GM18517 (cell line): ENCODE data around the gene EVL.
A peak's percentile ranks its signal among the peaks of the same experiment; 100 is the strongest.

Source experiments
- ATAC-seq: cut with Tn5 transposase; IDR thresholded peaks from one replicate; pipeline ENCODE4 v1.9.1; 2021; ENCODE audit warnings: mild to moderate bottlenecking, moderate library complexity; ENCODE audit not compliant: unreplicated experiment

The EVL gene

DNA sequence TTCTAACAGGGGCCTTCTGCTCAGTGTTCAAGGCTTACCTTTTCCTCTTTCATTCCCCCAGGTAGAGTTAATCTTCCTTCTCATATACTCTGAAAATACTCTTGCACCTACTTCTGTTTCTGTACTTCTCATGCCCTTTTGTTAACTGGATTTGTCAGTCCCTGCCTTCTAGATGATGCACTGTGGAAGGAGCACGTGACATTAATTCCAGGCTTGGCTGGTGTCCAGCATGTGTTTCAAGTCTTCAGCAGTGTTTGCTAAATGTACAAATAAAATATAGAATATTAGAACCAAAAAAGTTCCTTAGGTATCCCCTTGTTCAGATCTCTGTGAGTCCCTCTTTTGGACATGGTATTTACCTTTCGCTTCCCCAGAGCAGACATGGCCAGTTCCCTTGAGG is 27.9 kb upstream of the EVL start:
- ATAC-seq: no peak

DNA sequence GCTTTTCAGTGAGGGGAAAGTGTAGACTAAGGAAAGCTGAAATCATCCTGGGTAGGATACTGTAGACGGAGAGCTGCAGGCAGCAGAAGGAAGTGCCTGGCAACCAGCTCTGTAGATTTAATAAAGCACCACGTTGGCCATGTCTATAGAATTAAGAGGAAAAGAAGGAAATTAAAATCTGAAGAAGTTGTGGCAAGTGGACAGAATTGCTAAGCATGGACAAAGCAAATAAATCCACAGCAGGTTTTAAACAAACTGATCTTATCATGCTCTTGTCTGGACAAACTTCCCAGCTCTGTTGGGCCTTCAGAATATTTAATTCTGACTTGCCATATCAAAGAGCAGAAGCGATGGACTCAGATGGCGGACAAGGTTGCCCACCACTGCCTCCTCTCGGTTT is 27.2 kb upstream of the EVL start:
- no peak for ATAC-seq

DNA sequence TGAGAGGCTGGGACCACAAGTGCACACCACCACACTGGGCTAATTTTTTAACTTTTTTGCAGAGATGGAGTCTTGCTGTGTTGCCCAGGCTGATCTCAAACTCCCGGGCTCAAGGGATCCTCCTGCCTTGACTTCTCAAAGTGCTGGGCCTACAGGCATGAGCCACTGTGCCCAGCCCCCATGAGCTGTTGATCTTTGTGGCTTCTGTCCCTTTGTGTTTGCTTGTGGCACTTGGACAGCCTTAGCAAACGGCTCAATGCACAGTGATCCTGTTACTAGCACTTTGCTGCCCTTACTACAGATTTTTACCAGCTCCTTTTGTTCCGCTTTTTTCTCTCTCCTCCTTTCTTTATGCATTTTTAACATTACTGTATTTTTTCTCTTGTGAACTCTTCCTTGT is 25.3 kb upstream of the EVL start:
- no peak for ATAC-seq

DNA sequence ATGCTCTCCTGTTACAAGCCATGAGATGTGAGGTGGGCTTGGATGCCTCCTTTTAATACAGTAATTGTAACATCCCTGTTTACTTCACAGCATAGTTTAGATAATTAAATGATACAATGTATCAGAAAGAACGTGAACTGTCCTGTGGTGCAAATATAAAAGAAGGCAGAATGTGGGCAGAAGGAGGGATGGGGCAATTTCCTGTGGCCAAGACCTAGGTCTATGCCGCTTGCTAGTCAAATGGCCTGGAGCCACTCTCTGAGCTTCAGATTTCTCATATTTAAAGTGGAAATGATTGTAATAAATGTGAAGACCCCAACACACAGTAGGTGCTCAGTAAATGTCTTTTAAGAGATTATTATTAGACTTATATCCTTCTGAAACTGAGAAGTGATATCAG is 24.0 kb upstream of the EVL start:
- ATAC-seq: no peak

DNA sequence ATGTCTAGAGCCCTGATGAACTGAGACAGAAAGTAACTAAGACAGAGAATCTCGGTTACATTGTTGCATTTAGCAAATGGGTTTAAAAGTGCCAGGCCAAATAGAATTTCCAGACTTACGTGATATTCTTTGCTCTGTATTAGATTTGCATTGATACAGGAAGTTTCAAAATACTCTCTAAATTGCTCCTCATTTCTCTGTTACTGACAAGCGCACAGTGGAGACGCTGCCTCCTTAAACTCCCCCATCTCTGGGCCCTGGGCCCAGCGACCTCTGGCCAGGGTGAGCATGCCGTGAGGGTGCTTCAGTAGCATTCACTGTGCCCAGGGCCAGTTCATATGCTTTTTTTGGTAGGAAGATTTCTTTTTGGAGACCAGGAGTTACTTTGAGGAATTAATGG is 22.9 kb upstream of the EVL start:
- no peak for ATAC-seq

DNA sequence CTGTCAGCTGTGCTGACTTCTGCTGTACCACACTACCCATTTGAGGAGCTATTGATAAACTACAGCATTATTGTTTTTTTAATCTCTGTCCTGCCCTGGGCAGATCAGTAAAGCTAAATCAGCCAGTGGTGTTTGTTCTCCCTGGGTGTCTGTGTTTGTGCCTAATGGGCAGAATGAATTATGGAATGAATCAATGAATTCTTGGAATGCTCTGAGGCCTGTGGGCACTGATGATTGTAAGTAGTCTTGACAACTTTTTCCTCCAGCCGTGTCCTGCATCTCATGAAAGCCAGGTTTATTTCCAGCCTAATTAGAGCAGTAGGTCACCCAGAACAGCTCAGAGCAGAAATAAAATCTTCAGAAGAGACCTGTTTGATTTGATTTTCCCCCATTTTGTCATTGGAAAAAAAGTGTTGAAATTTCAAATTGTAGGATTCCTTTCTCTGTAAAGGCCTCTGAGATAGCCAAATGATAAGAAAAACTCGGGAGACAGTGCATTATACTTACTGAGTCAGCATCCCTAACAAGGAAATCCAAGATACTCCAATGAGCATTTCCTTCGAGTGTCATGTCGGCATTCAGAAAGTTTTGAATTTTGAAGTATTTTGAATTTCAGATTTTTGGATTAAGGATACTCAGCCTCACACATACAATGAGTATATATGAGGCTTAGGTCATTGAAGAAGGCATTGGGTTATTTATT is 19.4 kb upstream of the EVL start:
- no peak for ATAC-seq

DNA sequence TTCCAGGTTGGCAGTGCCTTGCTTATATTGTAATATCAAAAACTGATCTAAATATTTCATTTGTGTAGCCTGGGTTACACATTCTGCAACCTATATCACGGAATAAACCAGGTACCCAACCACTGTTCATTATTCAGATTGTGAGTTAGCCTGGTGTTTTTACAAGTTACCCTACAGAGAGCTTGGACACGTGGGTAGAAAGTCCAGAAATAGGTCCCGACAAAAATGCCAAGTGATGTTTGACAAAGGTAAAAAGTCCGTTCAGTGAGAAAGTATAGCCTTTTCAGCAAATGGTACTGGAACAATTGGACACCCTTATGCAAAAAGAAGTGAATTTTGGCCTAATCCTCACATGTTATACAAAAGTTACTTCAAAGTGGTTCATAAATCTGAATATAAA is 17.6 kb upstream of the EVL start:
- ATAC-seq: no peak

DNA sequence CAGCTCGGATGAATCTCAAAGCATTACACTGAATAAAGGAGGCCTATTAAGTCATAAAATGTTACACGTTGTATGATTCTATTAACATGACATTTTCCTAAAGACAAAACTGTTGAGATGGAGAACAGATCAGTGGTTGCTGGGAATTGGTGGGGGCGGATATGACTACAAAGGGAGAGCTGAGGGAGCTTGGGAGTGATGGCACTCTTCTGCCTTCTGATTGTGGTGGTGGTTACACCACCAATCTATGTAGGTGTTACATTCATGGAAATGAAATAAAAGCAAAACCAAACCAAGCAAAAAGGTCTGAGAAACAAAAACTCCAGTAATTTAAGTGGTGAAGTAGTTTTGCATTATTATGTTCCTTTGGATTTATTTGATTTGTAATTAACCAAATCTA is 16.4 kb upstream of the EVL start:
- ATAC-seq: no peak

DNA sequence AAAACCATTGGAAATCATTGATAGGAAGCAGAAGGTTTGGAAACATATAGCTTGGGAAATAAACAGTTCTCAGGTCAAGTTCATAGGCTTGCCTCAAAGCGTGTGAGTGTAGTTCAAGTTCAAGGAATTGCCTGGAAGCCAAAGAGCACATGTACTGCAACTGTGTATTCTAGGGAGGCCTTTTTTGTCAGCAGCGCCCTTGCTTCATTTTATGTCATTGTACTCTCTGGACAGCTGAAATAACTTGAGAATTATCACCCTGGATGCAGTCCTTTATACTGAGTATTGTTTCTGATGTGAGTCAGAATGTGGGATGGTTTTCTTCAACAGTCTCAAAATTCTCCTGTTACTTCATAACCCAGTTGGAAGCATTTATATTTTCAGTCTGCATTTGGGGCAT is 16.0 kb upstream of the EVL start:
- no peak for ATAC-seq

DNA sequence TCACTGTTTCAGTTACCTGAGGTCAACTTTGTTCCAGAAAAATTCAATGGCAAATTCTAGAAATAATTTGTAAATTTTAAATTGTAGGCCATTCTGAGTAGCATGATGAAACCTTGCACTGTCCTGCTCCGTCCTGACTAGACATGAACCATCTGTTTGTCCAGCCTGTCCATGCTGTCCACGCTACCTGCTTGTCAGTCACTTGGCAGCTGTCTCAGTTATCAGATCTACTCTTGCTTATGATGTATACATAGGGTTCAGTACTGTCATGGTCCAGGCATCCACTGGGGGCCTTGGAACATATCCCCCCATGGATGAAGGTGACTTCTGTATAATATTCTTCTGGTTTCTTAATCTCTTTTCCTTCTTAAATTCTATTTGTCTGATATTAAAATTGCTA is 14.1 kb upstream of the EVL start:
- ATAC-seq: no peak

DNA sequence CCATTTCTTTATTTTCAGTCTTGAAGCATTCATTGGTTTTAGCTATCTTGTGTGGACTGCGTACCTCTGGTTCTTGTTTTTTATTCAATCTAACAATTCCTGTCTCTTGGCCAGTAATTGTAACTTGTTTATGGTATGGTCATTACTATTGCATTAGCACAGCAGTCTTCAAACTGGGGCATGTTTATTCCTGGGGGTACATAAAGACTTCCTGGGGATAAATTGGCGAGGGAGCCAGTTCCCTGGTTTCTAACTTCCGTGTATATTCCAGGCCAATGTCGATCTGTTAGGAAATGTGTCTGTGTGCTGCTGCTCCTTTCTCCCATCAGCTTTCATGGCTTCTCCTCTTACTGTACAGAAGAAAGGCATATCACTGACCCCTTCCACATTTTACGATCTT is 13.7 kb upstream of the EVL start:
- no peak for ATAC-seq

DNA sequence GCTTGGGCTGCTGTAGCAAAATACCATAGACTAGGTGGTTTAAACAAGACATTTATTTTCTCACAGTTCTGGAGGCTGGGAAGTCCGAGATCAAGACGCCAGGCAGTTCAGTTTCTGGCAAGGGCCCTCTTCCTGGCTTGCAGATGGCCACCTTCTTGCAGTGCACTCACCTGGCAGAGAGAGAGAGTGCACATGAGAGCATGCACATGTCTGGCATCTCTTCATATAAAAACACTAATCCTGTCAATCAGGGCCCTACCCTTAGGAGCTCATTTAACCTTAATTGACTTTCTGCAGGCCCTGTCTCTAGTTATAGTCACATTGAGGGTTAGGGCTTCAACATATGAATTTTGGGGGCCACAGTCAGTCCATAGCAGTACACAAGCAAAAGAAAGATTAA is 12.4 kb upstream of the EVL start:
- ATAC-seq: no peak

DNA sequence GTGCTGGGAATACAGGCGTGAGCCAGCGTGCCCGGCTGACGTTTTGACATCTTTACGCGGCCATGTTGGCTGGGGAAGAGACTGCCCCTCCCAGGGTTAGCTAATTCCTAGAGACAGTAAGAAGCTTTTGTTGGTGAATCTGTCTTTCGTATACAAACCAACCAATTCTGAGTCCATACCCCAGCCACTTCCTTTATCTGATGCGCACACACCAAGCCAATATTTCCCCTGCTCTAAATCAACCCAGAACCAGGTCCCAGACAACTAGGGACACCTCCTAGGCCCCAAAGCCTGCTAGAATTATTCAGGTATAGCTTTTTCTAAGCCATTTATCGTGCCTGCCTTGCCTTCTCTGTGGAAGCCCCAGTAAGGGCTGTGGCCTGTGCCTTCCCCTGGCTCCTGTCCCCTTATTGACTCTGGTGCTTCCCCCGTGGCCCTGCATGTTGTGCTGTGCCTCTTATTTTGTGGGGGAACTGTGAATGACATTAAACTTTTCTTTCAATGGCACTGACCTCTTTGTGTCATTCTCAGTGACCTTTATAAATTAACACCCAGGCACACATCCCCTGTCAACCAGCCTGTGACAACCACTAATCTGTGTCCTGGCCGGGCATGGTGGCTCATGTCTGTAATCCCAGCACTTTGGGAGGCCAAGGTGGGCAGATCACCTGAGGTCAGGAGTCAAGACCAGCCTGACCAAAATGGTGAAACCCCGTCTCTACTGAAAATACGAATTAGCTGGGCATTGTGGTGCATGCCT is 10.7 kb upstream of the EVL start:
- ATAC-seq: no peak

DNA sequence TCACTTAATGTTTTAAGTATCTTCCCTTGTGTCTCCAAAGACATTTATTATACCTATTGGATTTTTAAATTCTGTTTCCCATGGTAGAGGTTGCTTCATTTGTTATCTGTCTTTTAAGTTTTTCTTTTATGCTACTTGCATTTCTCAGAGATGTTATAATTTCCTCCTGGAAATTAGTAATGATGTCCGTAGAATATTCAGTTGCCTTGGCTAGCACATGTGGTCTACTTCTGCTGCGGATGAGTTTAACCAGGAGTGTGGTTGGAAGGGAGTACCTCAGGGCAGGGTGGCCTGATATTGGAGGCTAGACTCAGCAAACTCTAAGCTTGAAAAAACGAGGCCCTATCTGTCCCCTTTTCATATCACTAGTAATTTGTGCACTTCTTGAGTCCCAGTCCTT is 8.8 kb upstream of the EVL start:
- no peak for ATAC-seq

DNA sequence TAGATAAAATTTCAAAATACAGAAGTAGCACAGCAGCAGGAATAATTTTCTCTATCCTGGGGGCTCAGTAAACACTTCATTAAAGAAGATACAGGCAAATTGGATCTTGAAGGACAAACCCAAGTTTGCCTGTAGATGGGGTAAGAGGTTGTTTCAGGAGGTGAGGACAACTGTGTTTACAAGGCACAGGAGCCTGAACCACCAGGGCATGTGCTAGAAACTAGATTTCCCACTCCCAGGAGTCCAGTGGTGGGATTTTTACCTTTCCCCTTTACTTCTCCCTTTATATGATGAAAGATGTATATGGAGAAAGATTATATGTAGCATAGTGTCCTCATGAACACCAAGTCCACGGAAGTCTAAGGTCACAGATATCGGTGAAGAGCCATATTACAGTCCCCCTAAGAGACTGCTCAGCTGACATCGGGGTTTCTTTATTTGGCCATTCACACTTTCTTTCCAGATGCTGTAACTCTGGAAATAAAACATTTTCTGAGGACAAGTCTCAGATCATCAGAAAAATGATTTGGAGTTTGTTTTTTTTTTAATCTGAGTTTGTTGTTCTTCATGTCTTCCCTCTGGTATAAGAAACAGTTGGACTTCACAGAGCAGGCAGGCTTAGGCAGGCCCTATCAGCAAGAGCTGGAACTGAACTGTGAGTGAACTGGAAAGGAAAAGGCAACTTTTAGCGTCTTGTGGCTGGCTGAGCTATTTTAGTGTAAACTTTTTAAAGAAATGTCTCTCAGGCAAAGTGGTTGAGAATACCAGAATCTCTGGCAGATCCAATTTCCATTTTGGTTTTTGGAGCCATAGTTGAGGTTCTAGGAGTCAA is 8.0 kb upstream of the EVL start:
- no peak for ATAC-seq

DNA sequence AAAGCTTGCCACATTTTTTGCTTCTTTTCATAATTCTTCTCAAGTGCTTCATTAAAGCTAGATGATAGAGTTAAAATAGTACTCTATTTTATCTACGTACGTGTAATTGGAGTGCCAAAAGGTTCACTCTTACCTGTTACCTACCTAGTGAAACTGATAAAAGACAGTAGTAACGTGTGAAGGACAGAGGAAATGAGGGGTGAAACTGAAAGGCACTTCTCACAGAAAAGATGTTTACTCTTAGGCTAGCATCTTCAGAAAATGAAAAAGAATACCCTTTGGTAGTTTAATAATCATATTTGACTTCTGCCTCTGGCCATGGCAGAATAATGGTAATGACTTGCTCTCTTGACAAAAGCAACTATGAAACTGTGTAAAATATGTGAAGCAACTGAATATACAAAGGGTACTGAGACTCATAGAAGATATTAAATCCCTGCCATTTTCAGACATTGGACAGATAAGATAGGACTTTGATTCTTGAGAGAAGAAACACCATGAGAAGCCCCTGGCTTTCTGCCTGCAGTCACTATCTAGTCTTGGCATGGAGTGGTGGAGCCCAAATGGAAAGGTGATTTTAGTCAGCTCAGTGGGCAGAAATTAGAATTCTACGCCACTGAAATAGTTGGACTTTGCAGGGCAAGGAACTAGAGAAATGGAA is 6.3 kb upstream of the EVL start:
- ATAC-seq: peak; percentile 71

DNA sequence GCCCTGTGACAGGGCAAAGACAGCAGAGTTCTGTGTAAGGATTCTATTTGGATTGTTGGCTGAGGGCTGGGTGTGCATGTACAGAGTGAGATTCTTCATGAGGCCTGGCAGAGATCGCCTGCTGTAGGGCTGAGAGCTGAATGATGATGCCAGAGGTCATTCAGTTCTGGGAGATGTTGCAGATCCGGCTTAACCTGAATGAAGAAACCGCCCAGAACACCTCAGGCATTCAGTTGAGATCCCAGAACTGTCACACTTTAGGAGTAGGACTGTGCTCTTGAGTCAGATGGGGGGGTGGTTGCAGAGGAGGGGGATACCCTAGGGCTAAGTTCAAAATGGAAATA is 5.8 kb upstream of the EVL start:
- no peak for ATAC-seq

DNA sequence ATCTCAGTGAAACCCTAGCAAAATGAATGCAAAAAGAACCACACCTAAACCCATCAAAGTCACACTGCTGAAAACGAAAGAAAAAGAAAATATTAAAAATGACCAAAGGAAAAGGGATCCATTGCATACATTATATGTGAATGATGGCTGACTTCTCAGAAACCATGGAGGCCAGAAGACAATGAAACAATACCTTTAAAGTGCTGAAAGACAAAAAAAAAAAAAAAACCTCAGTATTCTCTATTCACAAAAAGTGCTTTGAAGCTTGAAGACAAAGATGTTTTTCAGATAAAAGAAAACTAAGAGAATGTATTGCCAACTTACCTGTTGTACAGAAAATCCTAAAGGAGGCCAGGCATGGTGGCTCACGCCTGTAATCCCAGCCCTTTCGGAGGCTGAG is 4.5 kb upstream of the EVL start:
- ATAC-seq: no peak

DNA sequence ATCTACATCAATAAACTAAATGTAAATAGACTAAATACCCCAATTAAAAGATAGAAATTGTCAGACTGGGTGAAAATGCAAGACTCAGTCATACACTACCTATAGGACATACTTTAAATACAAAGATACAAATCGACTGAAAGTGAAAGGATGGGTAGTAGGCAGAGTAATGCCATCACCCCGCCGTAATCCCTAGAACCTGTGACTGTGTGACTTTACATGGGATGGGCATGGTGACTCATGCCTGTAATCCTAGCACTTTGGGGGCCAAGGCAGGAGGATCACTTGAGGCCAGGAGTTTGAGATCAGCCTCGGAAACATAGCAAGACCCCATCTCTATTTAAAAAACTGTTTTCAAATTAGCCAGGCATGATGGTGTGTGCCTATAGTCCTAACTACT is 2.6 kb upstream of the EVL start:
- no peak for ATAC-seq

DNA sequence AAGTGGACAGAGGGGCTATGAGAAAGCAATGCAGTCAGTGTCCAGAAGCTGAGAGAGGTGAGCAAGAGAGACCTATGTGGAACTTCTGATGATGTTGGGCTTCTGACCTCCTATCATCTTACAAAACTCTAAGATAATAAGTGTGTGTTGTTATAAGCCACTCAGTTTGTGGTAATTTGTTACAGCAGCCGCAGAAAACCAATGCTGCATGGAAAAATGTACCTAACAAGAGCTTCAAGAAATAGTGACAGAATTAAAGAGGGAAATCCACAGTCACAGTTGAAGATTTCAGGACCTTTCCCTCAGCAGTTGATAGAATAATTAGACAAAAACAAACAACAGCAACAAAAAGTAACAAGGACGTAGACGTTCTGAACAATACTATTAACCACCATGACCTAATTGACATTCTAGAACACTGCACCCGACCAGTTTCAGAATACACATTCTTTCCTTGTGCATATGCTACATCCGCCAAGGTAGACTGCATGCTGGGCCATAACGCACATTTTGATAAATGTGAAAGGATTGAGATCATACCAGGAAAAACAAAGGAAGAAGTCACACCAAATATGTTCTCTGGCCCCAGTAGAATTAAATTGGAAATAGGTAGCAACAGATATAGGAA is 1.8 kb upstream of the EVL start:
- no peak for ATAC-seq
